Transverse colon (tissue), 4 donors: ENCODE data around the gene ISLR. TPM values are rescaled to one million over a fixed set of nuclear protein-coding genes. Genes with fewer than 3 reads are reported as not detected.

Source experiments
- DNase-seq: peaks from one replicate; pipeline ENCODE4 v3.0.0-alpha.2; 2019
- H3K27ac ChIP-seq, 4 donors: fragments of 200-600 bp; sonication (generic); 2 replicates each; pipeline ENCODE4 v1.5.1; 2016 to 2018; ENCODE audit warnings: inconsistent platforms in 4 of 4
- H3K27me3 ChIP-seq: fragments of 200-600 bp; sonication (generic); 2 replicates; pipeline ENCODE4 v1.5.1; 2017; ENCODE audit warnings: inconsistent platforms
- H3K36me3 ChIP-seq, 4 donors: fragments of 200-600 bp; sonication (generic); 2 replicates each; pipeline ENCODE4 v1.5.1; 2017 to 2019; ENCODE audit warnings: inconsistent platforms in 4 of 4
- H3K4me1 ChIP-seq, 4 donors: fragments of 200-600 bp; sonication (generic); 2 replicates each; pipeline ENCODE4 v1.5.1; 2017 to 2020; ENCODE audit warnings: inconsistent platforms in 4 of 4
- H3K4me3 ChIP-seq, 4 donors: fragments of 200-600 bp; sonication (generic); 1 replicate in 1 of 4; 2 replicates in 3 of 4; pipeline versions ENCODE4 v1.5.1 to v1.6.1; 2017 to 2019; ENCODE audit warnings: inconsistent platforms in 4 of 4
- H3K9me3 ChIP-seq, 2 donors: fragments of 200-600 bp; sonication (generic); 2 replicates each; pipeline ENCODE4 v1.5.1; 2017 to 2019; ENCODE audit warnings: inconsistent platforms in 2 of 2
- EP300 ChIP-seq: sonication (generic); formaldehyde crosslinking; IDR thresholded peaks from one replicate; pipeline ENCODE4 v1.6.1; 2017; ENCODE audit warnings: antibody characterized with exemption, low read depth
- POLR2A ChIP-seq: fragments of 450-650 bp; IDR thresholded peaks from one replicate; pipeline ENCODE4 v1.6.1; 2016; ENCODE audit warnings: antibody characterized with exemption, mild to moderate bottlenecking, moderate library complexity
- POLR2AphosphoS5 ChIP-seq, 3 donors: sonication (generic); formaldehyde crosslinking; IDR thresholded peaks; one replicate each; pipeline ENCODE4 v1.6.1; 2016; ENCODE audit warnings: antibody characterized with exemption in 3 of 3
- WGBS, 2 donors: methylation state at CpG; one replicate each; pipeline ENCODE4 v1.1.5; 2018; ENCODE audit warnings: low coverage in 1 of 2; 5-methylcytosine and 5-hydroxymethylcytosine counted together
- in situ Hi-C, 4 donors: fragments of 200-750 bp; cut with MboI; loops; one replicate each; pipeline versions ENCODE4 v1.15.0 to v1.15.1; 2017; ENCODE audit warnings: low sequenced_read_pairs in 3 of 4, low pct_ligation_motif_present in 1 of 4, low pct_unique_long_range_greater_than_20kb in 1 of 4
- intact Hi-C: fragments of 100-400 bp; cut with DNase I; formaldehyde crosslinking; loops from one replicate; pipeline ENCODE4 v1.15.1; 2023; ENCODE audit warnings: low total_unique reads
- total RNA-seq, 4 donors: library from RNA; depleted of rRNA; stranded (reverse); fragments of >200 nt; gene quantifications; one replicate each; pipeline ENCODE4 v1.1.0, GENCODE V29; 2016
- TF ChIP-seq, protein P1 (sequence below), 5 experiments: fragments of 200-600 bp in 3 of 5; fragments of 450-650 bp in 2 of 5; sonication (generic) in 3 of 5; IDR thresholded peaks; 1 replicate in 2 of 5; 2 replicates in 3 of 5; pipeline ENCODE4 v1.5.1; 2016 to 2017; ENCODE audit warnings: antibody characterized with exemption in 5 of 5, inconsistent platforms in 3 of 5, mild to moderate bottlenecking in 2 of 5, moderate library complexity in 1 of 5

ISLR gene
- total RNA-seq, 4 donors from 2014 or later = 18.8 to 191 (median 25.5) TPM

DNA sequence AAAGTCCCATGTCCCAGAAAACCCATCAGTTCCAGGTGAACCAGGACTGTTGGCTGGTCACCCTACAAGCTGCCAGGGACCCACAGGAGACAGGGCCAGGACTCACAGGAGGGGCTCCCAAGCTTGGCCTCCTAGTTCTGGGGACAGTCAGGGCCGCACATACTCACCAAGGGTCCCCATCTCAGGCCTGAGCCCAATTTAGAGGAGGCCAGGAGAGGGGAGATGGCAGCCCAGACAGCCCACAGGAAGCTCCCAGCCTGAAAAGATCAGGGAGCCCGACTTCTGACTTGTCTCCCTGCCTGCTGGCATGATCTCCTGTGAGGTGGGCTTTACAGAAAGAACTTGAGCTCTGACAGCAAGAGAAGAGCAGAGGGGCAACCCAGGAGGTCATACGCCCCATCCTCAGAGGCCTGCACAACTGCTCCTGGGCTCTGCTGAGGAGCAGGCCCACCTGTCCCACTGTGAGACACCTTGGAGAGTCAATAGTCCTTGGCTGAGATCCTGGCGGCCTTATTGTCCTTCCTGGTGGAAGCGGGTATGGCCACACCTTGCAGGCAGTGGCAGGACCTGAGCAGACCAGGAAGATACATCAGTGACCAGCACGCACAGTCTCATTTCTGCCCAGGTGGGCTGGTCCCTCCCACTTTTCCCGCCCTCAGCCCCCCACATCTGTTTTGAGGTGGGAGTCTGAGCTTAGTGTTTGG, 2.5 kb upstream of the ISLR start:
- no peak overlapping the region for H3K27ac ChIP-seq
- no peak overlapping the region for H3K4me3 ChIP-seq
- DNase-seq = no peak
- 62% methylated on average over 7 of the region's 7 CpGs; no CpG with 5 or more reads in 1 of the 2 donors for WGBS, 2 donors
- no peaks in the 10 kb centered on the region for H3K36me3 ChIP-seq
- in situ Hi-C loops = no loop called here
- intact Hi-C loops = no loop called here
- H3K4me1 ChIP-seq = peaks cover 0 to 17% (median 8%) of the 10 kb centered on the region in 4 donors
- no peaks in the 10 kb centered on the region for H3K27me3 ChIP-seq
- TF ChIP-seq POLR2AphosphoS5 (IDR thresholded peaks at IDR 0.05) = no peak
- TF ChIP-seq EP300 = no peak
- no peak for TF ChIP-seq POLR2A
- TF ChIP-seq, protein P1, sequence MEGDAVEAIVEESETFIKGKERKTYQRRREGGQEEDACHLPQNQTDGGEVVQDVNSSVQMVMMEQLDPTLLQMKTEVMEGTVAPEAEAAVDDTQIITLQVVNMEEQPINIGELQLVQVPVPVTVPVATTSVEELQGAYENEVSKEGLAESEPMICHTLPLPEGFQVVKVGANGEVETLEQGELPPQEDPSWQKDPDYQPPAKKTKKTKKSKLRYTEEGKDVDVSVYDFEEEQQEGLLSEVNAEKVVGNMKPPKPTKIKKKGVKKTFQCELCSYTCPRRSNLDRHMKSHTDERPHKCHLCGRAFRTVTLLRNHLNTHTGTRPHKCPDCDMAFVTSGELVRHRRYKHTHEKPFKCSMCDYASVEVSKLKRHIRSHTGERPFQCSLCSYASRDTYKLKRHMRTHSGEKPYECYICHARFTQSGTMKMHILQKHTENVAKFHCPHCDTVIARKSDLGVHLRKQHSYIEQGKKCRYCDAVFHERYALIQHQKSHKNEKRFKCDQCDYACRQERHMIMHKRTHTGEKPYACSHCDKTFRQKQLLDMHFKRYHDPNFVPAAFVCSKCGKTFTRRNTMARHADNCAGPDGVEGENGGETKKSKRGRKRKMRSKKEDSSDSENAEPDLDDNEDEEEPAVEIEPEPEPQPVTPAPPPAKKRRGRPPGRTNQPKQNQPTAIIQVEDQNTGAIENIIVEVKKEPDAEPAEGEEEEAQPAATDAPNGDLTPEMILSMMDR (IDR thresholded peaks at IDR 0.05) = no peak
- H3K9me3 ChIP-seq = no peaks in the 10 kb centered on the region

DNA sequence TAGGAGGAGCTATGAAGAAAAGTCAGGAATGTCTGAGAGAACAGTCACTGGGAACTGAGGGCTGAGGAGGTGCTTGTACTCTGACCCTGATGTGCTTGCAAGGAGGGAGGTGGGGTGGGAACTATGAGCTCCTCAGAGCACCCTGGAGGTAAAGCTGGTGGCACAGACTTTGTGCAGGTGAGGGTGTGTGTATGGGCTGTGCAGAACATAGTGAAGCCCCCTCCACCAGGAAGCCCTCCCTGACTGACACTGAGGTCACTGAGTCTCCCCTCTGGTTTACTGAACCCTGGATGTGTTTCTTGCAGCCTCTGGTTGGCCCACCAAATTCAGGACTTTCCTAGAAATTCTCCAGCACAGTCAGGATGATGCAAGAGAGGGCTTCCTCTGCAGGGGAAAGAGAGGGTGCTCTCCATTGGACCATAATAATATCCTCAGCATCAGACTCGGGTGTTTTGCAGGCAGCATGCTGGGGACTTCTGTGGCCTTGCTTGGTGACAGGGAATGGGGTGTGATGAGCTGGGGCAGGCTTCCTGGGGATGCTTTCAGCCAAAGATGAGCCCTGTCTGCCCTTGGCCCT, 1.5 kb upstream of the ISLR start:
- 94% methylated on average over 1 of the region's 1 CpG; no CpG with 5 or more reads in 1 of the 2 donors for WGBS, 2 donors
- in situ Hi-C loops (no loop called here), intact Hi-C loops (no loop called here)
- no peaks in the 10 kb centered on the region for H3K36me3 ChIP-seq
- DNase-seq = no peak
- no peak overlapping the region for H3K4me3 ChIP-seq
- peaks cover 0 to 21% (median 8%) of the 10 kb centered on the region in 4 donors for H3K4me1 ChIP-seq
- peak overlapping the region; percentile 76 to 92 (median 76) for H3K27ac ChIP-seq
- no peaks in the 10 kb centered on the region for H3K27me3 ChIP-seq
- H3K9me3 ChIP-seq = no peaks in the 10 kb centered on the region
- no peak for TF ChIP-seq POLR2AphosphoS5 (IDR thresholded peaks at IDR 0.05)
- TF ChIP-seq EP300 = no peak
- TF ChIP-seq, protein P1 (IDR thresholded peaks at IDR 0.05) = no peak
- no peak for TF ChIP-seq POLR2A

DNA sequence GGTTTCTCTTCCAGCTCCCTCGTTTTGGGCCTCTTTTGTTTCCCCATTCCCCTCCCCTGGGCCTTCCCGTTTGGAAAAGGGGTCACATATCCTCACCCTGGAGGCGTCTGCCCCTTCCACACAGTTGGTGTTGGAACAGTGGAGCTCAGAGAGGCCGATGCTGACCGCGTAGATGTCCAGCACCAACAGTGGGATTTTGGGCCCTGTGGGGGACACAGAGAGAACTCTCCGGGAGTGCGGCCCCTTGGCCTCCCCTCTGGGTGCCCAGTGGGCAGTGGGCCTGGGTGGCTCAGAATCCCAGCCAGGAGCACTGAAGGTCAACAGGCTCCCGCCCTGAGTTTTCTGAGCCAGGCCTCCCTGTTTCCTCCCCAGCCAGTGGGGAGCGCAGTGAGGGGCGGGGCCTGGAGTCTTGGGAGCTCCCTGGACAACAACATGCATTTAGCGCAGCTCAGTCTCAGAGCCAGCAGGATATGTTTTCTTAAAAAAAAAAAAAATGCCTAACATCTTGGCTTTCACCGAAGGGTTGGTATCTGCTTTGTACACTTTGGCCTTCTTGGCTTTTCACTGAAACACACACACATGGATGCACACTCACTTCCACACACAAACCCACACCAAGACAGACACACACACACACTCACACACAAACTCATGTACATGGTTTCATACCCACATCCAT, 670 bp upstream of the ISLR start:
- peak; percentile 42 for DNase-seq
- TF ChIP-seq POLR2AphosphoS5 (IDR thresholded peaks at IDR 0.05) = no peak
- no peaks in the 10 kb centered on the region for H3K9me3 ChIP-seq
- H3K27ac ChIP-seq = peak overlapping the region; percentile 76 to 92 (median 76)
- H3K4me1 ChIP-seq = peaks cover 0 to 21% (median 8%) of the 10 kb centered on the region in 4 donors
- peak overlapping the region in 1 of 4 donors; percentile 34 for H3K4me3 ChIP-seq
- intact Hi-C loops = no loop called here
- no peaks in the 10 kb centered on the region for H3K36me3 ChIP-seq
- WGBS, 2 donors = 49 to 65% methylated on average over 4 to 12 of the region's 13 CpGs
- no peaks in the 10 kb centered on the region for H3K27me3 ChIP-seq
- in situ Hi-C loops = no loop called here

DNA sequence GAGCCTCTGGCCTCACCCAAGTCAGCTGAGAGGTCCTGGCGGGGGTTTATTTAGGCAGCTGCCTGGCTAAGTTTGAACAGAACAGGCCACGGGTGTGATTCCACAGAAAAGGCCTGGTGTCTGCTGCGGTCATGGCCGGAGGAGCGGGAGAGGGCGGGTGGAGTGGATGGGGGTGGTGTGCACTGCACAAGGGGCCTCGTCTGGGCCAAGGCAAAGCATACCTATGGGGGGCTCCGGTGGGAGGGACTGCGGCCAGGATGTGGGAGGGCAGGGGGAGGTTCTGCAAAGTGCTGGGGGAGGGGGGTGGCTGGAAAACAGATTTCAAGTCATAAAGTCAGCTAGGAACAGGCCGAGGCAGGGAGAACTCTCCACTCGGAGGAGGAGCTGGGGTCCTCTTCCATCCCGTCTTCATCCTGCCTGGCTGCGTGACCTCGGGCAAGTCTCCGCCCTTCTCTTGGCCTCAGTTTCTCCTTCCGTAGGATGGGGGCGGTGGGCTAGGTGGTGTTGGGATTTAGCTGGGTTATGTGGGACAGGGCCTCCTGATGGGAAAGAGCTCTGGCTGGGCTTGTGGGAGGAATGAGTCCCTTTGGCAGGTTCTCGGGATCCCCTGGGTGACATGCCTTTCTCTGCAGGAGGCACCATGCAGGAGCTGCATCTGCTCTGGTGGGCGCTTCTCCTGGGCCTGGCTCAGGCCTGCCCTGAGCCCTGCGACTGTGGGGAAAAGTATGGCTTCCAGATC, 878 bp downstream of the ISLR start:
- in situ Hi-C loops = no loop called here
- Histone ChIP-seq H3K4me1 (peaks cover 6 to 28% (median 8%) of the 10 kb centered on the region in 4 donors), H3K36me3 (no peaks in the 10 kb centered on the region), H3K27ac (peak overlapping the region; percentile 76 to 92 (median 76)), H3K9me3 (no peaks in the 10 kb centered on the region), H3K4me3 (peak overlapping the region; percentile 9 to 34 (median 18)), H3K27me3 (no peaks in the 10 kb centered on the region)
- no peak for TF ChIP-seq POLR2A
- TF ChIP-seq, protein P1 (IDR thresholded peaks at IDR 0.05) = no peak
- TF ChIP-seq POLR2AphosphoS5 (IDR thresholded peaks at IDR 0.05) = no peak
- intact Hi-C loops = no loop called here
- 71 to 76% methylated on average over 5 to 20 of the region's 20 CpGs for WGBS, 2 donors
- no peak for DNase-seq
